Activated CD8-positive, alpha-beta memory T cell treated with anti-CD3 and anti-CD28 coated beads, Interleukin-2, amount 10 ng/mL, durations not matched to agents 7 days and 5 days (primary cell): ENCODE measurements around the gene TMEM212. TPM values are rescaled to one million over a fixed set of nuclear protein-coding genes. Genes with fewer than 3 reads are reported as not detected.

Experiments used
- ATAC-seq: fragments of 150-1000 bp; cut with Tn5 transposase; one replicate; pipeline ENCODE4 v1.10.0; 2021; ENCODE audit warnings: moderate library complexity
- CTCF ChIA-PET: fragments of 350-600 bp; sonication (Branson Sonifier 250); formaldehyde crosslinking; loops from one replicate; lab custom pipeline; 2021; ENCODE audit warnings: antibody characterized with exemption; lab: Charles Lee
- DNase-seq: peaks from one replicate; pipeline ENCODE4 v3.0.0-alpha.2; 2020
- H3K27ac Mint-ChIP-seq: one replicate; pipeline ENCODE4 v1.8.0; 2021; ENCODE audit warnings: mild to moderate bottlenecking, mixed read lengths
- H3K27me3 Mint-ChIP-seq: one replicate; pipeline ENCODE4 v1.8.0; 2021; ENCODE audit warnings: mixed read lengths
- H3K36me3 Mint-ChIP-seq: one replicate; pipeline ENCODE4 v1.8.0; 2021; ENCODE audit warnings: mild to moderate bottlenecking, mixed read lengths
- H3K4me1 Mint-ChIP-seq: one replicate; pipeline ENCODE4 v1.8.0; 2021; ENCODE audit warnings: mixed read lengths
- H3K4me3 Mint-ChIP-seq: one replicate; pipeline ENCODE4 v1.8.0; 2021; ENCODE audit warnings: mild to moderate bottlenecking, moderate library complexity, mixed read lengths
- H3K9me3 Mint-ChIP-seq: one replicate; pipeline ENCODE4 v1.8.0; 2022; ENCODE audit warnings: low read depth, mixed read lengths
- total RNA-seq, 2 experiments: library from RNA; stranded (reverse); gene quantifications; one replicate each; pipeline ENCODE4 v1.2.3, GENCODE V29; 2021

Gene TMEM212
- total RNA-seq = not detected

DNA sequence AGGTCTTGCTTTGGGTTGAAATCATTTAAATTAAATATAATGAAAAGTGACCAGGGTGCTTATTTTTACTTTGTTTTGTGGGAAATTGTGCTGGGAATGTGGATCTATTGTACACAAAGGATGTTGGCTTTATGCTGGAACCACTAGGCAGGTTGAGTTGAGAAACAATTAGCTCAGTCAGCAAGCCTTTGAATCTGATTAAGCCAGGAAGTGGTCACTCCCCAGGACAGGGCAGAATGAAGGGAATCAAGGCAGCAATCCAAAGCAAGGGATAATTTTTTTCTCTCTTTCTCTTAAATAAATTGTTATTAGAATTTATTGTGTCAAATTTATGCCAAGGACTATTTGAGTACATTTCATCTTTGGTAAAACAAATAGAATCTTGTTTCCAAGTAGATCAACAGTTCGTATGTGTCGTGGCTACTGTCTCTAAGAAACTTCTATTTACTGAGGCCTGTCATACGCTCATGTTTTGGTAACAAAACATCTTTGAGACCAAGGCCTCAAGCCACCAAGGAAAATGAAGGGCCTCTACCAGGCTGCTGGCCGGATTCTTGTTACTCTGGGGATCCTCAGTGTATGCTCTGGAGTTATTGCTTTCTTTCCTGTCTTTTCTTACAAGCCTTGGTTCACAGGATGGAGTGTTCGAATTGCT, at the start of gene TMEM212:
Gene TMEM212, plus strand, starts transcription at position 486 of the 655 bp plus-strand sequence. Its CDS starts 35 bp downstream, at position 521.
- no peak within 1 kb of the TSS for H3K27ac Mint-ChIP-seq
- peaks cover 1% of the 10 kb centered on the region for H3K9me3 Mint-ChIP-seq
- ATAC-seq (no peak), DNase-seq (no peak)
- H3K4me1 Mint-ChIP-seq = peaks cover 20% of the 10 kb centered on the region
- no peak within 1 kb of the TSS for H3K4me3 Mint-ChIP-seq
- H3K27me3 Mint-ChIP-seq = peaks cover 20% of the 10 kb centered on the region
- peaks cover 5% of the 10 kb centered on the region for H3K36me3 Mint-ChIP-seq
- CTCF ChIA-PET = no interaction called here

DNA sequence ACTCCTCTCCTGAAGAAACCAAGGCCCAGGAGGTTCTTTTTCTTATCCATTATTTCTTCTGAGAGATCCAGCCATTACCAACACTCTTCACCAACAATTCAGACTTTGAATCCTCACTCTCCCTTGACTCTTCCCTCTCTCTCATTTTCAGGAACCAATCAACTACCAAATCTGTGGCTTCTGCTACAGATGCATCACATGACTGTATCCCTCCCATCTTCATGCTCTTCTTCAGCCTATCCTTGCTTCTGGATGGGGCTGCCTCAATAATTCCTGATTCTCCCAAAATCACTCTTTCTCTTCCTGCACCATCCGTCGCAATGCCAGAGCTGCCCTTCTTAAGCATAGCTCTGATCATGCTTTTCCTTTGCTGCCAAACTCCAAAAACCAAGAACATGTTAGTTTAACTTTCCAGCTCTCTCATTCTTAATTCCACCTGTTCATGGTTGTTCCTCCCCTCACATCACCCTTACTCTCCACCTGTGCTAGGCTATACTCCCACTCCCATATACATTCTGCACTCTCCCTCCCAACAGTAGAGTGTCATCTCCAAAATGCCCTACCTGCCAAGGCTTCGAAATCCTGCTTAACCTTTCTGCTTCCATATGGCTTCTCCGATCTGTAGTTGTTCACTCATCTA, 46.4 kb upstream of the TMEM212 start:
- H3K9me3 Mint-ChIP-seq = no peaks in the 10 kb centered on the region
- no peak overlapping the region for H3K27ac Mint-ChIP-seq
- no peak overlapping the region for H3K4me3 Mint-ChIP-seq
- H3K27me3 Mint-ChIP-seq = peaks cover 3% of the 10 kb centered on the region
- CTCF ChIA-PET = interaction anchor here (1.7 kb wide), 1 partner anchor 10 kb away, joined by 3 read pairs; no protein-coding TSS in a partner anchor
- H3K4me1 Mint-ChIP-seq = no peaks in the 10 kb centered on the region
- DNase-seq (no peak), ATAC-seq (no peak)
- no peaks in the 10 kb centered on the region for H3K36me3 Mint-ChIP-seq

- DNase-seq = no peak
- no peaks in the 10 kb centered on the region for H3K36me3 Mint-ChIP-seq
- H3K4me3 Mint-ChIP-seq = no peak overlapping the region
- no peaks in the 10 kb centered on the region for H3K4me1 Mint-ChIP-seq
- CTCF ChIA-PET = no interaction called here
- peaks cover 5% of the 10 kb centered on the region for H3K27me3 Mint-ChIP-seq
- no peak for ATAC-seq
- no peak overlapping the region for H3K27ac Mint-ChIP-seq
- H3K9me3 Mint-ChIP-seq = no peaks in the 10 kb centered on the region
These were observed 45.9 kb upstream of the TMEM212 start for GRCh38 chr3:171797265-171797679.

GRCh38 chr3:171797873-171798272, 45.3 kb upstream of the TMEM212 start:
- no peaks in the 10 kb centered on the region for H3K36me3 Mint-ChIP-seq
- H3K27ac Mint-ChIP-seq = no peak overlapping the region
- H3K4me1 Mint-ChIP-seq = no peaks in the 10 kb centered on the region
- H3K27me3 Mint-ChIP-seq = peaks cover 5% of the 10 kb centered on the region
- no peaks in the 10 kb centered on the region for H3K9me3 Mint-ChIP-seq
- CTCF ChIA-PET = no interaction called here
- DNase-seq (no peak), ATAC-seq (no peak)
- H3K4me3 Mint-ChIP-seq = no peak overlapping the region

- Mint-ChIP-seq H3K9me3 (no peaks in the 10 kb centered on the region), H3K27me3 (peaks cover 7% of the 10 kb centered on the region), H3K4me3 (no peak overlapping the region), H3K36me3 (no peaks in the 10 kb centered on the region), H3K27ac (no peak overlapping the region), H3K4me1 (no peaks in the 10 kb centered on the region)
- no peak for DNase-seq
- no peak for ATAC-seq
- CTCF ChIA-PET = no interaction called here
These were observed 43.6 kb upstream of the TMEM212 start for GRCh38 chr3:171799501-171799900.

DNA sequence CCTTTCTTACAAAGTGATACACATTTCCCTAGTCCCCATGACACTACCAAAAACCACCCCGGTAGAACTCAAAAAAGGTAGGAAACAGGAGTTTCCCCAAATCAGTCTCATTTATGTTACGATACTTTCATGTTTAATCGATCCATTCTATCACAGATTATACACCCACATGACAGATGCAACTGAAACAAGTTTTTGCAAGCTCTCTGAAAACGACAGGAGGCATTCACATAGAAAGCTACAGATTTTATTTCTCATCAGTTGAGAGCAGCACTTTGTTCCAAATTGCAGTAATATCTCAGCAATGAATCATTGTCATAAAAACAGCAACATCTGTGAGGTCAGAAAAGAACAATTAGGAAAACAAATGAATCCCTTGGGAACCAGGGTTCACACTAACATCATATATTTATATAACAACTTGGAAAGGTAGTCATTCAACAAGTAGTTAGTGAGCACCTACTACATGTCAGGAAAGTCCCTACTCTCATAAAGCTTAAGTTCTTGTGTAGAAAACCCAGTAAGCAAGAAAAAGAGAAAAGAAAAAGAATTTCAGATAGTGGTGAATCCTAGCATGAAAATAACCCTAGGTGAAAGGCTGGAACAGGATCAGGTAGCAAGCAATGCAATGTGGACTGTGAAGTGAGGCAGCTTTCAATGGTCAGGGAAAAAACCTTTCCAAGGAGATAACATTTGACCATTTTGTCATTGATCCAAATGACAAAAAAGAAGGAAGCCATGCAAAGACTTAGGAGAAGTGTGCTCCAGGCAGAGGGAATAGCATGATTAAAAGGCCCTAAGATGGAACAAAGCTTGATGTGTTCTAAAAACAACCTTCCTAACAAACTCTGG, 41.2 kb upstream of the TMEM212 start:
- ATAC-seq (no peak), DNase-seq (no peak)
- H3K4me3 Mint-ChIP-seq = no peak overlapping the region
- no peaks in the 10 kb centered on the region for H3K36me3 Mint-ChIP-seq
- H3K4me1 Mint-ChIP-seq = peaks cover 4% of the 10 kb centered on the region
- H3K27ac Mint-ChIP-seq = no peak overlapping the region
- CTCF ChIA-PET = interaction anchor here (0.9 kb wide), 1 partner anchor 29 kb away, joined by 3 read pairs; no protein-coding TSS in a partner anchor
- peaks cover 9% of the 10 kb centered on the region for H3K27me3 Mint-ChIP-seq
- no peaks in the 10 kb centered on the region for H3K9me3 Mint-ChIP-seq

GRCh38 chr3:171802590-171802956, 40.6 kb upstream of the TMEM212 start:
- Mint-ChIP-seq H3K27me3 (peaks cover 13% of the 10 kb centered on the region), H3K27ac (no peak overlapping the region)

DNA sequence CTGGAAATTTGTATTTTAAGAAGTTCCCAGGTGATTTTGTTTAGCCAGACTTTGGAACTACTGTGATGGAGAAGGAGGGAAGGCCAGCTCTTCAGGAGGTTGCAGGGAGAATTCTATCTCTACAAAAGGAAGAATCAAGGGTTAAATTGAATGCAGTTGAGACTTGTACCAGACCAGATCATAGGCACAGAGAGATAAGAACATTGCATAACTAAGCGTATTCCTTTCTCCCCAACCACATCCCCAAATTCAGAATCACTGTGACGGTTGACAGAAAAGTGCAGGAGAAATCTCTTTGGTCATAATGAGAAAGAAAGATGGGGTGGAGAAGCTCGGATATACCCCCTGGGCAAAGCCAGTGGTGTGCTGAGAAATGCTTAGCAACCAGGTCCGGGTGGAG, 40.1 kb upstream of the TMEM212 start:
- CTCF ChIA-PET = interaction anchor here (0.9 kb wide), 1 partner anchor 31 kb away, joined by 3 read pairs; no protein-coding TSS in a partner anchor
- H3K4me3 Mint-ChIP-seq = no peak overlapping the region
- H3K27me3 Mint-ChIP-seq = peaks cover 16% of the 10 kb centered on the region
- peaks cover 4% of the 10 kb centered on the region for H3K4me1 Mint-ChIP-seq
- DNase-seq (no peak), ATAC-seq (no peak)
- no peak overlapping the region for H3K27ac Mint-ChIP-seq
- no peaks in the 10 kb centered on the region for H3K36me3 Mint-ChIP-seq
- H3K9me3 Mint-ChIP-seq = no peaks in the 10 kb centered on the region

More at GRCh38 chr3:171802590-171802956, 40.6 kb upstream of the TMEM212 start:
- ATAC-seq (no peak), DNase-seq (no peak)
- CTCF ChIA-PET = interaction anchor here (0.9 kb wide), 1 partner anchor 30 kb away, joined by 3 read pairs; no protein-coding TSS in a partner anchor
- H3K36me3 Mint-ChIP-seq = no peaks in the 10 kb centered on the region
- no peaks in the 10 kb centered on the region for H3K9me3 Mint-ChIP-seq
- peaks cover 4% of the 10 kb centered on the region for H3K4me1 Mint-ChIP-seq
- H3K4me3 Mint-ChIP-seq = no peak overlapping the region

- H3K4me3 Mint-ChIP-seq = no peak overlapping the region
- no peak overlapping the region for H3K27ac Mint-ChIP-seq
- ATAC-seq (no peak), DNase-seq (no peak)
- H3K27me3 Mint-ChIP-seq = peaks cover 26% of the 10 kb centered on the region
- peaks cover 12% of the 10 kb centered on the region for H3K4me1 Mint-ChIP-seq
- CTCF ChIA-PET = no interaction called here
- H3K36me3 Mint-ChIP-seq = peaks cover 2% of the 10 kb centered on the region
- H3K9me3 Mint-ChIP-seq = no peaks in the 10 kb centered on the region
These were observed 38.3 kb upstream of the TMEM212 start for GRCh38 chr3:171804618-171805389.

DNA sequence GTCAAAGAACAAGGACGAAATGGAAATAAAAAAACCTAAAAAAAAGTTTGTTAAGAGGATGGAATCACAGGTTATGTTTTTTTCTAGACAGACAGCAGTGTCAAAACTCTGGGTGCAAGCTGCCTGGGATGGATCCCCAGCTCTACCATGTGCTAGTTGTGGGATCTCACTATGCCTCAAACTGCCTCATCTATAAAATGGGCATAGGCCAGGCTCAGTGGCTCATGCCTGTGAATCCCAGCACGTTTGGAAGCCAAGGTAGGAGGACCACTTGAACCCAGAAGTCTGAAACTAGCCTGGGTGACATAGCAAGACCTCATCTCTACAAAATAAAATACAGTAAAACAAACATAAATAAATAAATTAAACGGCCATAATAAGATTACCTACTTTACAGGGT, 37.5 kb upstream of the TMEM212 start:
- Mint-ChIP-seq H3K36me3 (peaks cover 2% of the 10 kb centered on the region), H3K4me3 (no peak overlapping the region), H3K27me3 (peaks cover 31% of the 10 kb centered on the region), H3K27ac (no peak overlapping the region), H3K9me3 (no peaks in the 10 kb centered on the region), H3K4me1 (peaks cover 17% of the 10 kb centered on the region)
- DNase-seq = no peak
- CTCF ChIA-PET = no interaction called here
- ATAC-seq = no peak

GRCh38 chr3:171806200-171807128, 36.7 kb upstream of the TMEM212 start:
- DNase-seq = no peak
- Mint-ChIP-seq H3K27me3 (peaks cover 39% of the 10 kb centered on the region), H3K9me3 (no peaks in the 10 kb centered on the region), H3K36me3 (peaks cover 2% of the 10 kb centered on the region), H3K4me3 (no peak overlapping the region), H3K27ac (no peak overlapping the region), H3K4me1 (peaks cover 17% of the 10 kb centered on the region)
- CTCF ChIA-PET = interaction anchor here (1.1 to 1.3 kb wide), 2 partner anchors 11 to 34 kb away, joined by 3 read pairs; no protein-coding TSS in a partner anchor
- no peak for ATAC-seq

- CTCF ChIA-PET = interaction anchor here (1.1 to 1.3 kb wide), 2 partner anchors 11 to 35 kb away, joined by 3 read pairs; no protein-coding TSS in a partner anchor
- peaks cover 41% of the 10 kb centered on the region for H3K27me3 Mint-ChIP-seq
These were observed 35.9 kb upstream of the TMEM212 start for GRCh38 chr3:171807129-171807675.

More at GRCh38 chr3:171807129-171807675, 35.9 kb upstream of the TMEM212 start:
- no peaks in the 10 kb centered on the region for H3K9me3 Mint-ChIP-seq
- peaks cover 2% of the 10 kb centered on the region for H3K36me3 Mint-ChIP-seq
- H3K27ac Mint-ChIP-seq = no peak overlapping the region
- no peak for ATAC-seq
- no peak overlapping the region for H3K4me3 Mint-ChIP-seq
- peaks cover 17% of the 10 kb centered on the region for H3K4me1 Mint-ChIP-seq
- no peak for DNase-seq
